AG04450 (cell line): ENCODE results near the gene ARHGAP32. TPM values are rescaled to one million over a fixed set of nuclear protein-coding genes. Genes with fewer than 3 reads are reported as not detected.

Source experiments
- CTCF ChIA-PET: fragments of 300-600, 350-600 bp; formaldehyde crosslinking; extraction: SDS; loops from one replicate; lab custom pipeline; 2022; ENCODE audit warnings: antibody characterized with exemption, inconsistent platforms; lab: Charles Lee
- POLR2A ChIA-PET: fragments of 350-600 bp; formaldehyde crosslinking; extraction: SDS; loops from one replicate; lab custom pipeline; 2021; ENCODE audit warnings: antibody characterized with exemption, inconsistent platforms; lab: Yijun Ruan, JAX
- DNase-seq: peaks from one replicate; pipeline ENCODE4 v3.0.0-alpha.2; 2011; ENCODE audit warnings: low read depth, low spot score
- H3K27ac ChIP-seq: one replicate; pipeline ENCODE4 v1.5.1; 2012; ENCODE audit warnings: low read depth, low read length, control low read depth
- H3K27me3 ChIP-seq: one replicate; pipeline ENCODE4 v1.6.0; 2012; ENCODE audit warnings: low read length; ENCODE audit not compliant: control insufficient read depth, insufficient read depth
- H3K4me3 ChIP-seq: 2 replicates; pipeline ENCODE4 v1.5.1; 2011; ENCODE audit warnings: mild to moderate bottlenecking, low read depth, low read length, control low read depth
- H3K9me3 ChIP-seq: 2 replicates; pipeline ENCODE4 v1.5.1; 2012; ENCODE audit warnings: low read length; ENCODE audit not compliant: control insufficient read depth, insufficient read depth
- CTCF ChIP-seq: IDR thresholded peaks from 2 replicates; pipeline ENCODE4 v1.5.1; 2011; ENCODE audit warnings: low read depth, low read length, control low read depth, inconsistent platforms
- polyA plus RNA-seq: library from polyadenylated mRNA; depleted of rRNA; stranded (reverse); fragments of >200 nt; gene quantifications from 2 replicates; pipeline ENCODE4 v1.2.3, GENCODE V29; 2011

The ARHGAP32 gene
- polyA plus RNA-seq, 1 experiment: 7.5 TPM

- H3K27me3 ChIP-seq: no peaks in the 10 kb centered on the region
- CTCF ChIA-PET: interaction anchor here (1.0 kb wide), 1 partner anchor 73 kb away, joined by 3 read pairs; no protein-coding TSS in a partner anchor
- DNase-seq: no peak
- TF ChIP-seq CTCF: no peak
- H3K4me3 ChIP-seq: no peak overlapping the region
- H3K9me3 ChIP-seq: no peaks in the 10 kb centered on the region
- POLR2A ChIA-PET: interaction anchor here (0.7 kb wide), 1 partner anchor 1115 kb away, joined by 3 read pairs; the partner anchor contains the start of gene ST14
- H3K27ac ChIP-seq: no peak overlapping the region
Observed at GRCh38 chr11:129045150-129045549, 147.0 kb downstream of the ARHGAP32 start.

- ChIA-PET POLR2A (interaction anchor here (0.6 kb wide), 1 partner anchor 164 kb away, joined by 5 read pairs; no protein-coding TSS in a partner anchor), CTCF (interaction anchor here (0.6 kb wide), 2 partner anchors 8 to 1935 kb away, joined by 3 read pairs; no protein-coding TSS in a partner anchor)
- DNase-seq: no peak
- no peaks in the 10 kb centered on the region for H3K27me3 ChIP-seq
- TF ChIP-seq CTCF: no peak
- no peaks in the 10 kb centered on the region for H3K9me3 ChIP-seq
- no peak overlapping the region for H3K4me3 ChIP-seq
- H3K27ac ChIP-seq: no peak overlapping the region
Observed at GRCh38 chr11:129042503-129042902, 149.6 kb downstream of the ARHGAP32 start.

- no peak for DNase-seq
- no peak overlapping the region for H3K27ac ChIP-seq
Observed at GRCh38 chr11:129041611-129042018, 150.5 kb downstream of the ARHGAP32 start.

GRCh38 chr11:129040934-129041333 lies 151.2 kb downstream of the ARHGAP32 start:
- Histone ChIP-seq H3K9me3 (no peaks in the 10 kb centered on the region), H3K4me3 (no peak overlapping the region), H3K27me3 (no peaks in the 10 kb centered on the region), H3K27ac (no peak overlapping the region)
- no peak for TF ChIP-seq CTCF
- CTCF ChIA-PET: interaction anchor here (1.1 kb wide), 1 partner anchor 291 kb away, joined by 4 read pairs; no protein-coding TSS in a partner anchor
- DNase-seq: no peak
- POLR2A ChIA-PET: no interaction called here

More at GRCh38 chr11:129041611-129042018, 150.5 kb downstream of the ARHGAP32 start:
- no peak for TF ChIP-seq CTCF
- ChIA-PET CTCF (interaction anchor here (0.6 to 1.1 kb wide), 2 partner anchors 290 to 1934 kb away, joined by 3 to 4 read pairs; no protein-coding TSS in a partner anchor), POLR2A (no interaction called here)
- Histone ChIP-seq H3K27me3 (no peaks in the 10 kb centered on the region), H3K9me3 (no peaks in the 10 kb centered on the region), H3K4me3 (no peak overlapping the region)

GRCh38 chr11:129035244-129035643 lies 156.9 kb downstream of the ARHGAP32 start:
- H3K9me3 ChIP-seq: no peaks in the 10 kb centered on the region; the same call in 1 of the 2 replicates
- ChIA-PET CTCF (interaction anchor here (0.5 to 1.6 kb wide), 3 partner anchors 8 to 296 kb away, joined by 3 to 7 read pairs (median 4); no protein-coding TSS in a partner anchor), POLR2A (interaction anchor here (0.7 kb wide), 1 partner anchor 336 kb away, joined by 5 read pairs; no protein-coding TSS in a partner anchor)
- no peak overlapping the region for H3K4me3 ChIP-seq
- DNase-seq: no peak
- no peaks in the 10 kb centered on the region for H3K27me3 ChIP-seq
- H3K27ac ChIP-seq: no peak overlapping the region
- no peak for TF ChIP-seq CTCF
